Endothelial cell of umbilical vein (primary cell): Measurements from ENCODE around the gene ACR. TPM values are rescaled to one million over a fixed set of nuclear protein-coding genes. Genes with fewer than 3 reads are reported as not detected.

Experiments used
- BruUV-seq: library from RNA; stranded (reverse); fragments of 400-500 nt; replicated peaks from 2 replicates; lab custom pipeline; 2021; lab: Mats Ljungman, UMichigan
- CTCF ChIA-PET: fragments of 300-600, 350-600 bp; sonication (Branson Sonifier 250); formaldehyde crosslinking; loops from one replicate; lab custom pipeline; 2021; ENCODE audit warnings: antibody characterized with exemption, inconsistent platforms; lab: Charles Lee
- POLR2A ChIA-PET: fragments of 300-600, 350-600 bp; sonication (Branson Sonifier 250); formaldehyde crosslinking; loops from one replicate; lab custom pipeline; 2021; ENCODE audit warnings: antibody characterized with exemption, inconsistent platforms; lab: Charles Lee
- DNase-seq: peaks from one replicate; pipeline ENCODE4 v3.0.0-alpha.2; 2011; ENCODE audit warnings: low read depth, low spot score
- FAIRE-seq: peaks from 2 replicates; lab custom pipeline; 2011; peaks lifted over from hg19 to GRCh38; lab: Jason Lieb, UNC
- H2AFZ ChIP-seq: 2 replicates; pipeline ENCODE4 v1.6.0; 2012; ENCODE audit warnings: low read depth, low read length, control low read depth, inconsistent platforms
- H3K27ac ChIP-seq: 2 replicates; pipeline ENCODE4 v1.5.1; 2011; ENCODE audit warnings: low read depth, mild to moderate bottlenecking, control low read depth, low read length, moderate library complexity; ENCODE audit not compliant: insufficient read depth
- H3K27me3 ChIP-seq, 2 experiments: 2 replicates each; pipeline versions ENCODE4 v1.6.0 to v1.6.1; 2011; ENCODE audit warnings: low read length in 2 of 2, mixed read lengths in 1 of 2; ENCODE audit not compliant: control insufficient read depth in 2 of 2, insufficient read depth in 2 of 2
- H3K36me3 ChIP-seq, 2 experiments: 2 replicates in 1 of 2; 3 replicates in 1 of 2; pipeline ENCODE4 v1.5.1; 2011; ENCODE audit warnings: low read length in 2 of 2, mild to moderate bottlenecking in 1 of 2, moderate library complexity in 1 of 2; ENCODE audit not compliant: control insufficient read depth in 2 of 2, insufficient read depth in 2 of 2; ENCODE audit errors: extremely low read depth in 1 of 2
- H3K4me1 ChIP-seq: 3 replicates; pipeline ENCODE4 v1.5.1; 2011; ENCODE audit warnings: mild to moderate bottlenecking, low read length; ENCODE audit not compliant: control insufficient read depth, insufficient read depth; ENCODE audit errors: extremely low read depth
- H3K4me2 ChIP-seq: 2 replicates; pipeline ENCODE4 v1.6.1; 2011; ENCODE audit warnings: low read length, control low read depth, mixed read lengths; ENCODE audit not compliant: insufficient read depth
- H3K4me3 ChIP-seq, 3 experiments: fragments of 200-600 bp in 1 of 3; sonication (generic), shearing (Covaris generic) in 1 of 3; replicated peaks in 1 of 3; 2 replicates each; pipeline ENCODE4 v1.5.1; 2011 to 2016; ENCODE audit warnings: control low read depth in 3 of 3, low read length in 3 of 3, mild to moderate bottlenecking in 2 of 3, inconsistent platforms in 1 of 3, low read depth in 1 of 3, moderate library complexity in 1 of 3; ENCODE audit not compliant: insufficient read depth in 1 of 3
- H3K79me2 ChIP-seq: 2 replicates; pipeline ENCODE4 v1.6.0; 2012; ENCODE audit warnings: low read length, inconsistent platforms; ENCODE audit not compliant: control insufficient read depth, insufficient read depth
- H3K9ac ChIP-seq: replicated peaks from 2 replicates; pipeline ENCODE3; 2011; ENCODE audit warnings: low read length, control low read depth; ENCODE audit not compliant: insufficient read depth; ENCODE audit errors: extremely low read depth
- H3K9me1 ChIP-seq: replicated peaks from 3 replicates; pipeline ENCODE4 v1.6.0; 2011; ENCODE audit warnings: mild to moderate bottlenecking, low read length; ENCODE audit not compliant: control insufficient read depth, insufficient read depth; ENCODE audit errors: extremely low read depth
- H3K9me3 ChIP-seq: replicated peaks from 2 replicates; pipeline ENCODE4 v1.5.1; 2012; ENCODE audit warnings: low read length, inconsistent platforms; ENCODE audit not compliant: control insufficient read depth, insufficient read depth
- H4K20me1 ChIP-seq: replicated peaks from 2 replicates; pipeline ENCODE3; 2011; ENCODE audit warnings: mild to moderate bottlenecking, low read length; ENCODE audit not compliant: control insufficient read depth, insufficient read depth; ENCODE audit errors: extremely low read depth
- EZH2 ChIP-seq: IDR thresholded peaks from 2 replicates; pipeline ENCODE4 v1.6.1; 2012; ENCODE audit warnings: borderline replicate concordance, low read depth, mild to moderate bottlenecking, moderate library complexity, low read length, inconsistent platforms; ENCODE audit not compliant: severe bottlenecking
- FOS ChIP-seq: IDR thresholded peaks from 2 replicates; pipeline ENCODE4 v1.6.1; 2011; ENCODE audit warnings: mild to moderate bottlenecking, low read length, moderate library complexity, borderline replicate concordance; ENCODE audit not compliant: insufficient read depth
- GATA2 ChIP-seq: IDR thresholded peaks from 2 replicates; pipeline ENCODE4 v1.7.0; 2011; ENCODE audit warnings: low read depth, mild to moderate bottlenecking, moderate library complexity, mixed read lengths, low read length; ENCODE audit not compliant: insufficient read length, insufficient read depth
- JUN ChIP-seq: IDR thresholded peaks from 2 replicates; pipeline ENCODE4 v1.6.1; 2011; ENCODE audit warnings: borderline replicate concordance, low read depth; ENCODE audit not compliant: insufficient read length, insufficient read depth
- MYC ChIP-seq: IDR thresholded peaks from one replicate; pipeline ENCODE4 v1.6.1; 2011; ENCODE audit warnings: mild to moderate bottlenecking, low read depth, low read length
- POLR2A ChIP-seq: IDR thresholded peaks from 2 replicates; pipeline ENCODE4 v1.6.1; 2012; ENCODE audit warnings: low read depth, mild to moderate bottlenecking, control low read depth, low read length
- POLR2AphosphoS5 ChIP-seq: IDR thresholded peaks from 2 replicates; pipeline ENCODE4 v1.6.1; 2012; ENCODE audit warnings: low read depth, mild to moderate bottlenecking, control low read depth, low read length, moderate library complexity; ENCODE audit not compliant: insufficient read depth
- dilution Hi-C: fragments of 300-500 bp; cut with MboI; formaldehyde crosslinking; loops from one replicate; pipeline ENCODE4 v1.15.0; 2019; ENCODE audit warnings: low sequenced_read_pairs; ENCODE audit not compliant: extremely low pct_ligation_motif_present
- intact Hi-C: fragments of 100-400 bp; cut with micrococcal nuclease; formaldehyde crosslinking; loops from one replicate; pipeline ENCODE4 v1.10.0; 2022
- polyA plus RNA-seq, 4 experiments: library from polyadenylated mRNA; depleted of rRNA in 3 of 4; stranded (reverse) in 3 of 4; unstranded in 1 of 4; fragments of >200 nt; gene quantifications; 2 replicates each; pipeline versions ENCODE4 v1.2.1 to v1.2.3, GENCODE V29; 2011 to 2012; ENCODE audit warnings: missing spikeins in 1 of 4
- total RNA-seq: library from RNA; stranded (reverse); gene quantifications from 2 replicates; pipeline ENCODE4 v1.2.3, GENCODE V29; 2021
- TF ChIP-seq, protein P1 (sequence below), 2 donors: IDR thresholded peaks; 1 replicate in 1 of 2; 2 replicates in 1 of 2; pipeline ENCODE4 v1.5.1; 2011; ENCODE audit warnings: low read length in 2 of 2, mild to moderate bottlenecking in 2 of 2, moderate library complexity in 2 of 2, control low read depth in 1 of 2, inconsistent platforms in 1 of 2, low read depth in 1 of 2; ENCODE audit not compliant: insufficient read depth in 1 of 2; ENCODE audit errors: extremely low read depth in 1 of 2
- TF ChIP-seq, protein P2 (sequence below): IDR thresholded peaks from 2 replicates; pipeline ENCODE4 v1.6.1; 2011; ENCODE audit not compliant: insufficient read depth, insufficient read length

The ACR gene
- total and polyA plus RNA-seq, 2 donors (not counting 3 experiments of a cell fraction or from before 2014, with no cell fraction given), result 0.91 to 4.1 TPM

DNA sequence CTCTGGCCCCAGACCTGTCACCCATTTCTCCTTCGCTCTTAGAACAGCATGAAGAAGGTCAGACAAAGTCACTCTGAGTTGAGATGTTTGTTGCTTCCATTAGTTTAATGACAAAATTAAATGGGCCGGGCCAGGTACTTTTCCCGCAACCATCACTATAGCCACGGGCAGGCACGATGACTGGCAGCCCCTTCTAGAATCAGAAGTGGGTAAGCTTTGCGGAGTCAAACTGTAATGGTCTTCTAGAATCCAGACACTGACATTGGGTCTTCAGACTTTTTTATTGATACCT lies 2.3 kb upstream of the ACR start:
- BruUV-seq, result no TSS peak
- DNase-seq (no peak), FAIRE-seq (no peak)
- intact Hi-C loops, result no loop called here
- Histone ChIP-seq H4K20me1 (no peaks in the 10 kb centered on the region), H2AFZ (no peak overlapping the region), H3K4me2 (no peak overlapping the region), H3K4me1 (no peaks in the 10 kb centered on the region), H3K36me3 (peaks cover 2 to 3% of the 10 kb centered on the region in 2 experiments), H3K27ac (no peak overlapping the region), H3K9ac (no peak overlapping the region), H3K4me3 (no peak overlapping the region), H3K79me2 (no peaks in the 10 kb centered on the region), H3K27me3 (no peaks in the 10 kb centered on the region), H3K9me1 (no peaks in the 10 kb centered on the region), H3K9me3 (no peaks in the 10 kb centered on the region)
- dilution Hi-C loops, result no loop called here
- CTCF ChIA-PET, result no interaction called here
- POLR2A ChIA-PET, result no interaction called here
- TF ChIP-seq, protein P1, sequence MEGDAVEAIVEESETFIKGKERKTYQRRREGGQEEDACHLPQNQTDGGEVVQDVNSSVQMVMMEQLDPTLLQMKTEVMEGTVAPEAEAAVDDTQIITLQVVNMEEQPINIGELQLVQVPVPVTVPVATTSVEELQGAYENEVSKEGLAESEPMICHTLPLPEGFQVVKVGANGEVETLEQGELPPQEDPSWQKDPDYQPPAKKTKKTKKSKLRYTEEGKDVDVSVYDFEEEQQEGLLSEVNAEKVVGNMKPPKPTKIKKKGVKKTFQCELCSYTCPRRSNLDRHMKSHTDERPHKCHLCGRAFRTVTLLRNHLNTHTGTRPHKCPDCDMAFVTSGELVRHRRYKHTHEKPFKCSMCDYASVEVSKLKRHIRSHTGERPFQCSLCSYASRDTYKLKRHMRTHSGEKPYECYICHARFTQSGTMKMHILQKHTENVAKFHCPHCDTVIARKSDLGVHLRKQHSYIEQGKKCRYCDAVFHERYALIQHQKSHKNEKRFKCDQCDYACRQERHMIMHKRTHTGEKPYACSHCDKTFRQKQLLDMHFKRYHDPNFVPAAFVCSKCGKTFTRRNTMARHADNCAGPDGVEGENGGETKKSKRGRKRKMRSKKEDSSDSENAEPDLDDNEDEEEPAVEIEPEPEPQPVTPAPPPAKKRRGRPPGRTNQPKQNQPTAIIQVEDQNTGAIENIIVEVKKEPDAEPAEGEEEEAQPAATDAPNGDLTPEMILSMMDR (IDR thresholded peaks at IDR 0.05; ENCODE audit: extremely low read depth in 1 of 2, insufficient read depth in 1 of 2, low read depth in 1 of 2, low read length in 2 of 2), result no peak
- TF ChIP-seq JUN (no peak), MYC (no peak), GATA2 (no peak), FOS (no peak), POLR2A (no peak), POLR2AphosphoS5 (no peak), EZH2 (no peak)
- TF ChIP-seq, protein P2, sequence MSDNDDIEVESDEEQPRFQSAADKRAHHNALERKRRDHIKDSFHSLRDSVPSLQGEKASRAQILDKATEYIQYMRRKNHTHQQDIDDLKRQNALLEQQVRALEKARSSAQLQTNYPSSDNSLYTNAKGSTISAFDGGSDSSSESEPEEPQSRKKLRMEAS, result no peak
